ENCODE results near the gene TECPR1.

Gene TECPR1

GRCh38 chr7:98285157-98286092 is 33.4 kb upstream of the TECPR1 start:
- intact Hi-C loops (cut with DNase I) = no loop called here
- no peak for DNase-seq

GRCh38 chr7:98284335-98285036 is 32.5 kb upstream of the TECPR1 start:
- peak in 4 of 10 donors; percentile 16 to 91 (median 32) for DNase-seq
- intact Hi-C loops (cut with DNase I) = no loop called here

- no peak for DNase-seq
- intact Hi-C loops (cut with DNase I) = no loop called here
These were observed 31.8 kb upstream of the TECPR1 start for GRCh38 chr7:98283887-98284222.

GRCh38 chr7:98283127-98283886 is 31.3 kb upstream of the TECPR1 start:
- DNase-seq = peak in 1 of 10 donors; percentile 86
- intact Hi-C loops (cut with DNase I) = no loop called here

GRCh38 chr7:98282703-98283102 is 30.7 kb upstream of the TECPR1 start:
- DNase-seq = no peak
- intact Hi-C loops (cut with DNase I) = no loop called here

- intact Hi-C loops (cut with DNase I) = loop anchor here (2.0 kb wide), 1 partner anchor 29 kb away; the partner anchor contains the start of gene TECPR1
- DNase-seq = peak in 2 of 10 donors; percentile 30 to 44
These were observed 29.9 kb upstream of the TECPR1 start for GRCh38 chr7:98281757-98282606.

- DNase-seq = peak; percentile 77 to 97 (median 84)
- intact Hi-C loops (cut with DNase I) = loop anchor here (2.0 kb wide), 1 partner anchor 28 kb away; the partner anchor contains the start of gene TECPR1
These were observed 29.0 kb upstream of the TECPR1 start, which contains the start of gene BRI3 for GRCh38 chr7:98280791-98281756. BRI3 (plus strand) TSS chr7:98281686; CDS start chr7:98281796, 110 bp downstream.

GRCh38 chr7:98280296-98280695 is 28.3 kb upstream of the TECPR1 start:
- intact Hi-C loops (cut with DNase I) = loop anchor here (2.0 kb wide), 1 partner anchor 27 kb away; the partner anchor contains the start of gene TECPR1

GRCh38 chr7:98278936-98279335 is 26.9 kb upstream of the TECPR1 start:
- DNase-seq = no peak
- intact Hi-C loops (cut with DNase I) = no loop called here

More at GRCh38 chr7:98280296-98280695, 28.3 kb upstream of the TECPR1 start:
- DNase-seq = no peak

- no peak for DNase-seq
- intact Hi-C loops (cut with DNase I) = no loop called here
These were observed 26.4 kb upstream of the TECPR1 start for GRCh38 chr7:98278408-98278807.

GRCh38 chr7:98276241-98276761 is 24.3 kb upstream of the TECPR1 start:
- intact Hi-C loops (cut with DNase I) = no loop called here
- no peak for DNase-seq

- no peak for DNase-seq
- intact Hi-C loops (cut with DNase I) = no loop called here
These were observed 15.3 kb upstream of the TECPR1 start for GRCh38 chr7:98267303-98267702.

GRCh38 chr7:98266840-98267239 is 14.8 kb upstream of the TECPR1 start:
- intact Hi-C loops (cut with DNase I) = no loop called here
- DNase-seq = no peak

- no peak for DNase-seq
- intact Hi-C loops (cut with DNase I) = no loop called here
These were observed 13.8 kb upstream of the TECPR1 start for GRCh38 chr7:98265841-98266271.

GRCh38 chr7:98257701-98258100 is 5.7 kb upstream of the TECPR1 start:
- intact Hi-C loops (cut with DNase I) = no loop called here

GRCh38 chr7:98256431-98256830 is 4.4 kb upstream of the TECPR1 start:
- intact Hi-C loops (cut with DNase I) = no loop called here
- no peak for DNase-seq

More at GRCh38 chr7:98257701-98258100, 5.7 kb upstream of the TECPR1 start:
- DNase-seq = no peak

GRCh38 chr7:98254951-98255610 is 3.0 kb upstream of the TECPR1 start:
- no peak for DNase-seq
- intact Hi-C loops (cut with DNase I) = no loop called here

- no peak for DNase-seq
- intact Hi-C loops (cut with DNase I) = no loop called here
These were observed 2.5 kb upstream of the TECPR1 start for GRCh38 chr7:98254516-98254915.

All from posterior cingulate gyrus (tissue), 11 donors.